Eye (tissue), 1 donor: ENCODE measurements around the gene ST6GALNAC3.
"Not testable (repeated sequence)": the region's sequence is repeated elsewhere in the genome, so short reads cannot be mapped to it uniquely, and the experiment has no call there.

Experiments used
- DNase-seq: peaks from one replicate; pipeline ENCODE4 v3.0.0-alpha.2; 2015

The ST6GALNAC3 gene

DNA sequence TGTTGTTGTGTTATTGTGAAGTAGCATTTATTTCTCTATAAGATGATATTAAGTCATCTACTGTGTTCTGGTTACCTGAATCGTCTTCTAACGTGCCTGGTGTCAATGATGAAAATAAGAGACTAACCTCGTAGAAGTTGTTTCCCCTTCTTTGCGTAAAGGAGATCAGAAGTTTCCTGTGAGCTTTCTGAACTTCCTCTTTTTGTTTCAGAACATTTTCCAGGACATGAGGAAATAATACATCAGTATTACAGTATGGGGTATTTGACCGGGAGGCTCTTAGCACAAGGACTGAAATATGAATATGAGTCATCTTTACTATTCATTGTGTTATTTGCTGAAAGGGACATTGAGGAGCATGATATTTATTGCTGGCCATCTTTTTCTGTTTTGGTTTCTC, 1.3 kb downstream of the ST6GALNAC3 start:
- DNase-seq, result no peak

GRCh38 chr1:76079475-76080227, 5.1 kb downstream of the ST6GALNAC3 start:
- peak; percentile 44 for DNase-seq

DNA sequence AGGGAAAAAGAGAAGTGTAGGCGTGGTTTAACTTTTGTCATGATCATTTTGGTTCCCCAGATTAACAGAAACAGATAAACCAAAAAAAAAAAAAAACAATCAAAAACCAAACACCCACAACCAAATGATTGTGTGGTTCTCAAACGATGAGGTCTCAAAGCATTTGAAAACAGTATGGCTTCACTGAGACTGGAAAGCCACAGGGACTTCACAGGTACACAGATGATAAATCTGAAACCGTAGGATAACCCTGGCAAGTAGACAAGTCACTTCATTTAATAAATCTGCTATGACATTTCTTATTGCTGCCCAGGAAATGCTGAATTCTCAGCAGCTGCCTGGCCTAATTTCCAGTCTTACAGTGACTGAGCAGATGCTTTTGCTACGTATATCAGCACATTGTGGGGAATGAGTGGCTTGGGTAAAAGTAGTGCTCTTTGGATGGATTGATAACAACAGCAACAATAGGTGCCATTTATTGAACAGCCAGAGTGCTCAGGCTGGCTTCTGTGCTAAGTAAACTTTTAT, 6.1 kb downstream of the ST6GALNAC3 start:
- peak; percentile 52 for DNase-seq

- no peak for DNase-seq
Measured at GRCh38 chr1:76082062-76082461, 7.5 kb downstream of the ST6GALNAC3 start.

- DNase-seq, result no peak
Measured at GRCh38 chr1:76083189-76083588, 8.6 kb downstream of the ST6GALNAC3 start.

- no peak for DNase-seq
Measured at GRCh38 chr1:76084029-76084627, 9.6 kb downstream of the ST6GALNAC3 start.

GRCh38 chr1:76084685-76085084, 10.1 kb downstream of the ST6GALNAC3 start:
- DNase-seq, result no peak

DNA sequence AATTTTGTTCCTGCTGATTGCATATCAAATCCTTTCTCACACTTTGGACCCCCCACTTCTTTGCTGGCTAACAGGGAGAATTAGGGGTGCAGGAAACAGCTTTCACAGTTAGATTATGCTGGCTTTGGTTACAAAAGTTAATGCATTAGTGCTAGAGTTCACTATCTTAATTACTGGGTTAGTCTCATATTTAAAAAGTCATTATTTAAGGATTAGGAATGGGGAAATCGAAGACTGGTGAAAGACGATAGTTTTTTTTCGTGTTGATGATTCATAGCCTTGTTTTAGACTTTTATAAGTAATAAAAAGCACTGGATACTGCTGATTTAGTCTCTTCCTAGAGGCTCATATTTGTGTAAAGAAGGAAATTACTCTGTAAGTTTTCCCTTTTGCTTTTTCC, 11.6 kb downstream of the ST6GALNAC3 start:
- no peak for DNase-seq

DNA sequence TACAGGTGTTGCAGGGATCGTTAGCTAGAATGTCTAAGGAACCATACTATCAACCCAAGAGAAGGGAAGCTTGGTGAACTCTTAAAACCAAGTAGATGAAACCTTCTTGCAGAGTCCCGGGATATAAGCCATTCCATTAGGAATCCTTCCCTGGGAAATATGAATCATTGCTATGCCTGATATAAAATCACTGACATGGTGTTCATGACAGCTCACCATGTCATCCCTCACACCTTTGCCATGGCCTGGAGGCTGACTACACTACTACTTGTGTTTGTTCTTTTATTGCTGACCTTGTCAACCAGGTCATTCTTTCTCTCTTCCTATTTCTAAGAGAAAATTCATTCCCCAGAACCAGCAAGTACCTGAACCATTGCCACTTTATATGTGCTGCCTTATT, 12.1 kb downstream of the ST6GALNAC3 start:
- no peak for DNase-seq

DNA sequence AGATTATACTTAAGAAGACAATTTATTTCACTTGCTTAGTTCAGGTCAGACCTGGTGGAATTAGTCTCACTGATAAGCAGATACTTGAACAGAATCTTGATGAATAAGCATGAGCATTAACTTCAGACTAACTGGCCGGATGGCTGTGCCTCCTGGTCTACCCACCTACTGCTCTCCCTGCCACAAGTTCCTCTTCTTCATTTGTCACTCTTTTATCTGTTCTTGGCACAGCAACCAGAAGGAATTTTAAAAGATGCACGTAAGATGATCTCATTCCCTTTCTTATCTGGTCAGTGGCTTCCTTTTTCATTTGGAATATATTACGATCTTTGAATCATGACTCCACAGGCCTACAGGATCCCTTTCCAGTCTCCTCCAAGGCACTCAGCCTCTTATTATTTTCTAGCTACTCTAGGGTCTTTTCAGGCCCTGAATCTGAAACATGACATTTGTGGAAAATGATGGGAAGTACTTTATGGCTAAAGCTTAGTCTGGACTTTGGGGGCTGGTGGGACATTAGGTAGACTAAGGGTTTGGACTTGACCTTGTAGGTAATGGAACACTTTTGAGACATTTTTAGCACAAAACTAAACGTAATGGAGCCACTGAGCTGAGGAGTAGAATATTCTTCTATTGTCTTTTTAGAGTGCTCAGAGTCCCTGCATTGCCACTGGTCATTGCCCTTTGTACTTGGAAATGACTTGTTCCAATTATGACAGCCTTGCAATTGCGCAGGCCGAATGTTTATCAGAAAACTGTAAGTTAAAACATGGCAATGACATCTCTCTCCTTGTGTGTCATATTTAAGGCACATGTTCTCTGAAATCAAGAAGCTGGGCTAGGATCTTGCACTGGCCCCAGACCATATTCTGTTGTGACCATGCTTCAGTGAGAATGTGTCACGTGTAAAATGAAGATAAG, 16.0 kb downstream of the ST6GALNAC3 start:
- DNase-seq, result no peak

- no peak for DNase-seq
Measured at GRCh38 chr1:76092812-76093211, 18.3 kb downstream of the ST6GALNAC3 start.

DNA sequence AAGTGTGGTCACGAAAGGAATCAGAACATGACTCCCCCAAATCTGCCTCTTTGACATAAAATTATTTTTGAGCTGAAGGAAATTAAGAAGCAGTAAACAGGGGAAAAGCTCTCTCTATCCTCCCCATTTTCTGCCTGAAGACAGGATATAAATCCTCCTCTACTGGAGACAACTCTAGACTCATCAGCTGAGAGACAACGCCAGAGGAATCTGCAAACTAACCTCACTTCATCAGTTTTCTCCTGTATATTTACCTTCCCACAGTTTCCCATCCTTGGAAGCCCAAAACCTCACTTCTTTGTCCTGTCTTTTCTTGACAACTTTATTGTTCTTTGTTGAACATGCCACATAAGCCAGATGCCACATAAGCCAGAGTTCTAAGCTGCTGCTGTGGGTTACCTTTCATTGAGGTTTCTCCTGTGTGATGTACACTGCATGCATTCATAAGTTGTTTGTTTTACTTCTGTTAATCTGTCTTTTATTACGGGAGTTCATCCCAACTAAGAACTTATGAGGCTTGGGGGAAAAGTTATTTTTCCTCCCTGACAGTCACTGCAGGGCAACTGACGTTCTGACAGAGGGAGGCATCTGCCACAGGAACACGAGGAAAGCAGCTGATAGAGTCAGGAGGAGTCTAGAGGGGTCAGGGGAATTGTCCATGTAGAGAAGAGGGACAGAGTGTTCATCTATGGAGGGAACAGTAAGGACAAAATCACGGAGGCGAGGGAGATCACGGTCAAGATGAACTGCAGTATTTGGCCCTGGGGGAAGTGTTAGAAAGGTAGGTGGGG, 19.2 kb downstream of the ST6GALNAC3 start:
- no peak for DNase-seq

GRCh38 chr1:76095802-76096201, 21.3 kb downstream of the ST6GALNAC3 start:
- no peak for DNase-seq

DNA sequence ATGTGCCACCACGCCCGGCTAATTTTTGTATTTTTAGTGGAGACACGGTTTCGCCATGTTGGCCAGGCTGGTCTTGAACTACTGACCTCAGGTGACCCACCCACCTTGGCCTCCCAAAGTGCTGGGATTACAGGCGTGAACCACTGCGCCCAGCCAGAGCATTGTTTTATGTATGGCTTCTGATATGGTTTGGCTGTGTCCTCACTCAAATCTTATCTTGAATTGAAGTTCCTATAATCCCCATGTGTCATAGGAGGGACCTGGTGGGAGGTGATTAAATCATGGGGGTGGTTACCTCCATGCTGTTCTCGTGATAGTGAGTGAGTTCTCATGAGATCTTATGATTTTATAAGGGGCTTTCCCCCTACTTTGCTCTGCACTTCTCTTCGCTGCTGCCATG, 22.5 kb downstream of the ST6GALNAC3 start:
- DNase-seq, result not testable (repeated sequence)

DNA sequence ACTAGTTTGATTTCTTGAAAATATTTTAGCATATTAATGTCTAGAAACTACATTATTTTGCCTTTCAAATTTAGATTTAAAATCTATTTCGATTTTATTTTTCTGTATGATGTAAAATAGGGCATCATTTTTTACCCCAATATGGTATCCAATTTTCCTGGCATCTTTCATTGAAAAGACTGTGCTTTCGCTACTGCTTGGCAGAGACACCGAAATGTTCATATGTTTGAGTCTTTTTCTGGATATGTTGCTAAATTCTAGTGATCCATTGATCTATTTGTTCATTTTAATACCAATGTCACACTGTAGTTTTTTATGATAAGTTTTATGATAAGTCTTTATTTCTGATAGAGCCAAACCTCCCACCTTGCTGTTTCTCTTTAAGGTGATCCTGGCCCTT, 24.3 kb downstream of the ST6GALNAC3 start:
- DNase-seq, result no peak

DNA sequence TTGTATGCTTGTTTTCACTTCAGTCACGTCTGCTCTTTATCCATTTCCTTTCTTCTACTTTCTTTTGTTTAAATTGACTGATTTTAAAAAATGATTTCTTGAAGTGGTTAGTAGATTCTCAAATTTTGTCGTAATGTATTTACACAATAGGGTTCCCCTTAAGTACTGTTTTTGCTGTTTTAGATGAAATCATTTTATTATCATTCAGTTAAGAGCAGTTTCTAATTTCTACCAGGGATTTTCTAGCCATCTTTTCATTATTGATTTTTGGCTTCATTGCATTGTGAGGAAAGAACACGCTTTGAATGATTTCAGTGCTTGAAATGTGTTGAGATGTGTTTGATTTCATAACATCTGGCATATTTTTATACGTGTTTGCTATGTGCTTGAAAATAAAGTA, 27.0 kb downstream of the ST6GALNAC3 start:
- peak; percentile 43 for DNase-seq

DNA sequence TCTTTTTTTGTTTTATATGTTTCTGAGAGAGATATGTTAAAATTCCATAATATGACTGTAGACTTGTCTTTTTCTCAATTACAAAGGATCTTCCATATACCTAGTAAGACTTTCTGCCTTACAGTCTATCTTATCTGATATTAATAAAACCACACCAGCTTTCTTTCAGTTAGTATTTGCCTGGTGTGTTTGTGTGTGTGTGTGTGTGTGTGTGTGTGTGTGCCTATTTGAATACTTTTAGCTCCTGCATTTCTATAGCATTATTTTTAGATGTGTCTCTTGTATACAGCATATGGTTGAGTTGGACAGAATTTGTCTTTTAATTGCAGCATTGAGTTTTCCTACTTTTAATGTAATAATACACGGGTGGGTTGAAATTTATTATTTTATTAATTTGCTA, 27.5 kb downstream of the ST6GALNAC3 start:
- no peak for DNase-seq

GRCh38 chr1:76103034-76103433, 28.5 kb downstream of the ST6GALNAC3 start:
- no peak for DNase-seq

- DNase-seq, result no peak
Measured at GRCh38 chr1:76105372-76105771, 30.8 kb downstream of the ST6GALNAC3 start.

- DNase-seq, result no peak
Measured at GRCh38 chr1:76106251-76106650, 31.7 kb downstream of the ST6GALNAC3 start.

DNA sequence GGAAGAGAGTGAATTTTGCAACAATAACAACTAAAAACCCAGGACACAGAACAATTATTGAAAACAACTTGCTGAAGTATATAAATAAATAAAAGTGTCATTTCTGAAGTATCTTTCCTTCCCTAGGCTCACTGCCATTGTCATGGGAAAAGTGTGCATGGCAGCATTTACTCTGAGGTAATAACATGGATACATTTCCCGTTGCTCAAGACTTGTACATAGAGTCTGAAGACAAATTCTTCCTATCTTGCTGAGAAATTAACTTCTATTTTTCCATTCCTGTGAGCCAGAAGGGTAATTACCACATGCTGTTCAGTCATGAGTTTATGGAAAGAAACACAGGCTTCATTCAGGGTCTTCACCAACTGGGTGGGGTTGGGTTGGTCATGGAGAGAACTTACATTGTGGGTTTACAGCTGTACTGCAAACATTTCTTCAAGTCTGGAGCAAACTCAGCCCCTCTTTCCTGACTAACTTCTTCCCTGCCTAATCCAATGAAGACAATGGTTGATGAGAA, 32.2 kb downstream of the ST6GALNAC3 start:
- peak; percentile 24 for DNase-seq

- no peak for DNase-seq
Measured at GRCh38 chr1:76109404-76109803, 34.9 kb downstream of the ST6GALNAC3 start.
